Keratinocyte (primary cell): ENCODE data around the gene NAA80. TPM values are rescaled to one million over a fixed set of nuclear protein-coding genes. Genes with fewer than 3 reads are reported as not detected.
A peak's percentile ranks its signal among the peaks of the same experiment; 100 is the strongest.

ENCODE experiments used
- DNase-seq: peaks from one replicate; pipeline ENCODE4 v3.0.0-alpha.2; 2011; ENCODE audit warnings: low read depth, missing footprints, low spot score
- FAIRE-seq: peaks from 2 replicates; lab custom pipeline; 2011; peaks lifted over from hg19 to GRCh38; lab: Jason Lieb, UNC
- H2AFZ ChIP-seq: 2 replicates; pipeline ENCODE4 v1.6.0; 2012; ENCODE audit warnings: low read length, control low read depth, inconsistent platforms; ENCODE audit not compliant: control insufficient read depth
- H3K27ac ChIP-seq: 2 replicates; pipeline ENCODE4 v1.5.1; 2011; ENCODE audit warnings: low read length; ENCODE audit not compliant: control insufficient read depth, insufficient read depth
- H3K27me3 ChIP-seq: 3 replicates; pipeline ENCODE4 v1.6.0; 2011; ENCODE audit warnings: low read length; ENCODE audit not compliant: control insufficient read depth, insufficient read depth; ENCODE audit errors: extremely low read depth
- H3K36me3 ChIP-seq, 2 experiments: 2 replicates in 1 of 2; 3 replicates in 1 of 2; pipeline ENCODE4 v1.5.1; 2011; ENCODE audit warnings: low read length in 2 of 2, mild to moderate bottlenecking in 1 of 2; ENCODE audit not compliant: control insufficient read depth in 2 of 2, insufficient read depth in 2 of 2; ENCODE audit errors: extremely low read depth in 1 of 2
- H3K4me1 ChIP-seq: 3 replicates; pipeline ENCODE4 v1.5.1; 2011; ENCODE audit warnings: low read length; ENCODE audit not compliant: control insufficient read depth, insufficient read depth; ENCODE audit errors: extremely low read depth
- H3K4me2 ChIP-seq: 3 replicates; pipeline ENCODE4 v1.6.0; 2011; ENCODE audit warnings: low read depth, low read length; ENCODE audit not compliant: control insufficient read depth, insufficient read depth; ENCODE audit errors: extremely low read depth
- H3K4me3 ChIP-seq, 3 experiments: fragments of 200-600 bp in 1 of 3; sonication (generic) in 1 of 3; 2 replicates in 2 of 3; 3 replicates in 1 of 3; pipeline ENCODE4 v1.5.1; 2011 to 2016; ENCODE audit warnings: low read length in 3 of 3, mild to moderate bottlenecking in 3 of 3, control low read depth in 2 of 3, inconsistent platforms in 1 of 3, low read depth in 1 of 3, mixed read lengths in 1 of 3, mixed run types in 1 of 3, moderate library complexity in 1 of 3; ENCODE audit not compliant: control insufficient read depth in 2 of 3, insufficient read depth in 2 of 3; ENCODE audit errors: extremely low read depth in 1 of 3
- H3K79me2 ChIP-seq: 2 replicates; pipeline ENCODE4 v1.6.0; 2012; ENCODE audit warnings: low read length; ENCODE audit not compliant: control insufficient read depth, insufficient read depth
- H3K9ac ChIP-seq: 3 replicates; pipeline ENCODE4 v1.6.0; 2011; ENCODE audit warnings: low read length; ENCODE audit not compliant: control insufficient read depth, insufficient read depth; ENCODE audit errors: extremely low read depth
- H3K9me1 ChIP-seq: 3 replicates; pipeline ENCODE4 v1.6.0; 2011; ENCODE audit warnings: low read length; ENCODE audit not compliant: control insufficient read depth, insufficient read depth; ENCODE audit errors: extremely low read depth
- H3K9me3 ChIP-seq: 2 replicates; pipeline ENCODE4 v1.5.1; 2012; ENCODE audit warnings: low read depth, low read length; ENCODE audit not compliant: control insufficient read depth
- H4K20me1 ChIP-seq: 3 replicates; pipeline ENCODE4 v1.6.0; 2011; ENCODE audit warnings: low read length; ENCODE audit not compliant: control insufficient read depth, insufficient read depth; ENCODE audit errors: extremely low read depth
- EZH2 ChIP-seq: IDR thresholded peaks from one replicate; pipeline ENCODE4 v1.6.1; 2012; ENCODE audit warnings: inconsistent platforms, mild to moderate bottlenecking, low read length, moderate library complexity
- dilution Hi-C: fragments of 300-500 bp; cut with MboI; formaldehyde crosslinking; loops from one replicate; pipeline ENCODE4 v1.7.0; 2020; ENCODE audit warnings: low sequenced_read_pairs; ENCODE audit not compliant: extremely low pct_ligation_motif_present
- polyA plus RNA-seq, 5 experiments: library from polyadenylated mRNA; depleted of rRNA in 3 of 5; stranded (reverse) in 3 of 5; stranded (forward) in 1 of 5; unstranded in 1 of 5; fragments of >200 nt; gene quantifications; 1 replicate in 1 of 5; 2 replicates in 3 of 5; 3 replicates in 1 of 5; pipeline versions ENCODE4 v1.2.1 to v1.2.3, GENCODE V29; 2011 to 2012; ENCODE audit warnings: missing spikeins in 2 of 5, low read depth in 1 of 5, low replicate concordance in 1 of 5
- TF ChIP-seq, protein P1 (sequence below), 3 experiments: IDR thresholded peaks in 1 of 3; conservative IDR thresholded peaks in 1 of 3; optimal IDR thresholded peaks in 1 of 3; 2 replicates in 2 of 3; 3 replicates in 1 of 3; pipeline versions ENCODE3 to v1.5.1; 2011; ENCODE audit warnings: low read length in 3 of 3, mild to moderate bottlenecking in 3 of 3, moderate library complexity in 2 of 3, control low read depth in 1 of 3, inconsistent platforms in 1 of 3; ENCODE audit not compliant: insufficient read depth in 2 of 3; ENCODE audit errors: extremely low read depth in 1 of 3

NAA80 gene
- polyA plus RNA-seq, 1 donor (not counting 4 experiments of a cell fraction or from before 2014, with no cell fraction given): 6.1 TPM

- no peak overlapping the region for H3K4me3 ChIP-seq
- peaks cover 12 to 33% of the 10 kb centered on the region in 2 experiments for H3K36me3 ChIP-seq
- H3K27me3 ChIP-seq: no peaks in the 10 kb centered on the region
- H3K27ac ChIP-seq: peak overlapping the region; percentile 81
- dilution Hi-C loops: no loop called here
- H3K4me2 ChIP-seq: no peak overlapping the region
- H2AFZ ChIP-seq: no peak overlapping the region
- peaks cover 65% of the 10 kb centered on the region for H3K79me2 ChIP-seq
- DNase-seq (no peak), FAIRE-seq (no peak)
- peaks cover 11% of the 10 kb centered on the region for H4K20me1 ChIP-seq
- H3K9me1 ChIP-seq: peaks cover 3% of the 10 kb centered on the region
- peaks cover 62% of the 10 kb centered on the region for H3K4me1 ChIP-seq
- peak overlapping the region; percentile 2 for H3K9ac ChIP-seq
- TF ChIP-seq, protein P1, sequence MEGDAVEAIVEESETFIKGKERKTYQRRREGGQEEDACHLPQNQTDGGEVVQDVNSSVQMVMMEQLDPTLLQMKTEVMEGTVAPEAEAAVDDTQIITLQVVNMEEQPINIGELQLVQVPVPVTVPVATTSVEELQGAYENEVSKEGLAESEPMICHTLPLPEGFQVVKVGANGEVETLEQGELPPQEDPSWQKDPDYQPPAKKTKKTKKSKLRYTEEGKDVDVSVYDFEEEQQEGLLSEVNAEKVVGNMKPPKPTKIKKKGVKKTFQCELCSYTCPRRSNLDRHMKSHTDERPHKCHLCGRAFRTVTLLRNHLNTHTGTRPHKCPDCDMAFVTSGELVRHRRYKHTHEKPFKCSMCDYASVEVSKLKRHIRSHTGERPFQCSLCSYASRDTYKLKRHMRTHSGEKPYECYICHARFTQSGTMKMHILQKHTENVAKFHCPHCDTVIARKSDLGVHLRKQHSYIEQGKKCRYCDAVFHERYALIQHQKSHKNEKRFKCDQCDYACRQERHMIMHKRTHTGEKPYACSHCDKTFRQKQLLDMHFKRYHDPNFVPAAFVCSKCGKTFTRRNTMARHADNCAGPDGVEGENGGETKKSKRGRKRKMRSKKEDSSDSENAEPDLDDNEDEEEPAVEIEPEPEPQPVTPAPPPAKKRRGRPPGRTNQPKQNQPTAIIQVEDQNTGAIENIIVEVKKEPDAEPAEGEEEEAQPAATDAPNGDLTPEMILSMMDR (optimal IDR thresholded peaks at IDR 0.05 in 1 of 3, IDR thresholded peaks at IDR 0.05 in 1 of 3, conservative IDR thresholded peaks at IDR 0.05 in 1 of 3; ENCODE audit: extremely low read depth in 1 of 3, insufficient read depth in 2 of 3, low read length in 3 of 3): no peak
- H3K9me3 ChIP-seq: no peaks in the 10 kb centered on the region
Observed at GRCh38 chr3:50250514-50250913, 48.7 kb downstream of the NAA80 start.

- no peak for FAIRE-seq
- Histone ChIP-seq H3K9ac (no peak overlapping the region), H3K4me2 (no peak overlapping the region)
Observed at GRCh38 chr3:50249457-50249856, 49.7 kb downstream of the NAA80 start.

More at GRCh38 chr3:50249457-50249856, 49.7 kb downstream of the NAA80 start:
- TF ChIP-seq, protein P1 (optimal IDR thresholded peaks at IDR 0.05 in 1 of 3, IDR thresholded peaks at IDR 0.05 in 1 of 3, conservative IDR thresholded peaks at IDR 0.05 in 1 of 3; ENCODE audit: extremely low read depth in 1 of 3, insufficient read depth in 2 of 3, low read length in 3 of 3): no peak
- no peak for TF ChIP-seq EZH2
- Histone ChIP-seq H3K4me1 (peaks cover 61% of the 10 kb centered on the region), H3K36me3 (peaks cover 12 to 33% of the 10 kb centered on the region in 2 experiments), H2AFZ (no peak overlapping the region), H3K27ac (peak overlapping the region; percentile 72), H3K4me3 (no peak overlapping the region), H4K20me1 (peaks cover 15% of the 10 kb centered on the region), H3K79me2 (peaks cover 73% of the 10 kb centered on the region), H3K9me1 (peaks cover 3% of the 10 kb centered on the region), H3K27me3 (no peaks in the 10 kb centered on the region), H3K9me3 (no peaks in the 10 kb centered on the region)
- dilution Hi-C loops: no loop called here
- DNase-seq: no peak
